Mesenteric fat pad (tissue), 1 donor: ENCODE measurements around the gene PTPN14. TPM values are rescaled to one million over a fixed set of nuclear protein-coding genes. Genes with fewer than 3 reads are reported as not detected.
A peak's percentile ranks its signal among the peaks of the same experiment; 100 is the strongest.
"Not testable (repeated sequence)": the region's sequence is repeated elsewhere in the genome, so short reads cannot be mapped to it uniquely, and the experiment has no call there.

Source experiments
- DNase-seq: peaks from one replicate; pipeline ENCODE4 v3.0.0-alpha.2; 2020; ENCODE audit warnings: low spot score
- long read RNA-seq: library from polyadenylated mRNA; unstranded; transcript quantifications from one replicate; pipeline ENCODE4 v2.0.0, GENCODE V29; 2020
- total RNA-seq: library from RNA; stranded (reverse); fragmentation: NEBNext Ultra II Directional; extraction: Animal tissue kit (Norgen Biotek cat#: 25700); gene quantifications from one replicate; pipeline ENCODE4 v1.2.1, GENCODE V29; 2021
- donor health status: DM: yes; HTN: yes; CAD: no.

The PTPN14 gene
- total RNA-seq = 47.6 TPM
- long read RNA-seq, full-length matches to known transcripts = 2 of 57 reads
- long read RNA-seq, partial matches to known transcripts = 21 of 57 reads
- long read RNA-seq, other reads (novel, unspliced or antisense) = 34 of 57 reads

GRCh38 chr1:214551436-214552173 lies at the start of gene PTPN14:
TSS of gene PTPN14 (minus strand) at chr1:214551602. CDS start at chr1:214464803, 86,799 bp downstream.
- DNase-seq = peak; percentile 92

- DNase-seq = no peak
These were observed 41.8 kb upstream of the PTPN14 start for GRCh38 chr1:214593158-214593557.

- not testable (repeated sequence) for DNase-seq
These were observed 40.5 kb upstream of the PTPN14 start for GRCh38 chr1:214591918-214592317.

- DNase-seq = no peak
These were observed 39.3 kb upstream of the PTPN14 start for GRCh38 chr1:214590696-214591095.

- no peak for DNase-seq
These were observed 37.7 kb upstream of the PTPN14 start for GRCh38 chr1:214588963-214589597.

GRCh38 chr1:214587165-214587564 lies 35.8 kb upstream of the PTPN14 start:
- DNase-seq = no peak

- no peak for DNase-seq
These were observed 35.2 kb upstream of the PTPN14 start for GRCh38 chr1:214586621-214587020.

- DNase-seq = no peak
These were observed 33.7 kb upstream of the PTPN14 start for GRCh38 chr1:214584805-214585766.

- DNase-seq = no peak
These were observed 32.6 kb upstream of the PTPN14 start for GRCh38 chr1:214583824-214584554.

GRCh38 chr1:214583113-214583512 lies 31.7 kb upstream of the PTPN14 start:
- DNase-seq = no peak

- no peak for DNase-seq
These were observed 31.0 kb upstream of the PTPN14 start for GRCh38 chr1:214582289-214582891.

- no peak for DNase-seq
These were observed 30.4 kb upstream of the PTPN14 start for GRCh38 chr1:214581785-214582184.

GRCh38 chr1:214579183-214579582 lies 27.8 kb upstream of the PTPN14 start:
- DNase-seq = no peak

- DNase-seq = not testable (repeated sequence)
These were observed 24.7 kb upstream of the PTPN14 start for GRCh38 chr1:214576120-214576519.

- no peak for DNase-seq
These were observed 23.4 kb upstream of the PTPN14 start for GRCh38 chr1:214574598-214575411.

GRCh38 chr1:214573386-214574318 lies 22.2 kb upstream of the PTPN14 start:
- DNase-seq = no peak

- no peak for DNase-seq
These were observed 19.9 kb upstream of the PTPN14 start for GRCh38 chr1:214571281-214571680.

GRCh38 chr1:214570442-214570841 lies 19.0 kb upstream of the PTPN14 start:
- no peak for DNase-seq
